Duodenal mucosa (tissue), 2 donors: Measurements from ENCODE around the gene FAM168A.

ENCODE experiments used
- H3K27ac ChIP-seq: one replicate; pipeline ENCODE4 v1.7.0; 2013; ENCODE audit warnings: low read depth, low read length
- H3K27me3 ChIP-seq, 2 donors: one replicate each; pipeline ENCODE4 v1.7.0; 2013; ENCODE audit warnings: low read length in 2 of 2, control low read depth in 1 of 2; ENCODE audit not compliant: insufficient read depth in 2 of 2, control insufficient read depth in 1 of 2
- H3K36me3 ChIP-seq, 2 donors: one replicate each; pipeline ENCODE4 v1.7.0; 2013; ENCODE audit warnings: low read length in 2 of 2, control low read depth in 1 of 2; ENCODE audit not compliant: insufficient read depth in 2 of 2, control insufficient read depth in 1 of 2
- H3K4me1 ChIP-seq, 2 donors: one replicate each; pipeline ENCODE4 v1.7.0; 2013; ENCODE audit warnings: low read length in 2 of 2, control low read depth in 1 of 2; ENCODE audit not compliant: insufficient read depth in 2 of 2, control insufficient read depth in 1 of 2
- H3K4me3 ChIP-seq, 2 donors: one replicate each; pipeline ENCODE4 v1.7.0; 2013; ENCODE audit warnings: low read length in 2 of 2, low read depth in 1 of 2
- H3K9ac ChIP-seq, 2 donors: one replicate each; pipeline ENCODE4 v1.7.0; 2013; ENCODE audit warnings: low read length in 2 of 2, low read depth in 1 of 2
- H3K9me3 ChIP-seq, 2 donors: one replicate each; pipeline ENCODE4 v1.7.0; 2013; ENCODE audit warnings: low read length in 2 of 2, control low read depth in 1 of 2; ENCODE audit not compliant: control insufficient read depth in 1 of 2

Gene FAM168A

DNA sequence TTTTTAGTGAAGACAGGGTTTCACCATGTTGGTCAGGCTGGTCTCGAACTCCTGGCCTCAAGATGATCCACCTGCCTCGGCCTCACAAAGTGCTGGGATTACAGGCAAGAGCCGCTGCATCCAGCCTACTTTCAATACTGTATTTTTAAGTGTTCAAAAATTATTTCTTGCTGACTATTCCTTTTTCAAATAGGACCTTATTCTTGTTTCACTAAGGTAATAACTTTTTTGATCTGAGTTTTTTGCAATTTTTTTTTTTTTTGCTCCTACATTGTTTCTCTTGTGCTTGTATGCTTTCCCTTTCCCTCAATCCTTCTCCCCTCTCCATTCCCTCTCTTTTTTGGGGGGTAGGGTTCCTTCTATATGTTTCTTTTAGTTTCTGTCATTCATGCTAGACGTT, 73.1 kb downstream of the FAM168A start:
- H3K27ac ChIP-seq = no peak overlapping the region
- no peak overlapping the region for H3K4me3 ChIP-seq
- H3K27me3 ChIP-seq = no peaks in the 10 kb centered on the region
- H3K9me3 ChIP-seq = no peaks in the 10 kb centered on the region
- no peaks in the 10 kb centered on the region for H3K36me3 ChIP-seq
- H3K4me1 ChIP-seq = peaks cover 24 to 38% of the 10 kb centered on the region in 2 donors
- H3K9ac ChIP-seq = no peak overlapping the region

DNA sequence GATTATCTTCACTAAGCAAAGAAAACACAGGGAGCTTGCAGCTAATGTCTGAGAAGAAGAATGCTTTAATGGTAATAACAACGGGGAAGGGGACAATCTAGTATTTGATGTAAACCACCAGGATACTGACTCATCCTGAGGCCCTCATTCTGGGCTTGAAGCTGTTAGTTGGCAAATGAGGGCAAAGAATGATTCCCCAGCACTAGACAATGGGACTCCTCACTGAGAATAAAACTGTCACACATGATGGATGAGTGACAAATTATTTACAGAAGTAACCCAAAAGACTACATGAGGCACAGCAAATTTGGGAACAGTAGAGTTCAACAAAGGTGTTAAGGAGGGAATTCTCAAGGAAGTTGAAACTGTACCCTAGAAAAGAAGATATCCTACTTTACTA, 76.3 kb downstream of the FAM168A start:
- Histone ChIP-seq H3K4me1 (peaks cover 3 to 13% of the 10 kb centered on the region in 2 donors), H3K36me3 (no peaks in the 10 kb centered on the region), H3K9ac (no peak overlapping the region), H3K27ac (no peak overlapping the region), H3K9me3 (no peaks in the 10 kb centered on the region), H3K27me3 (no peaks in the 10 kb centered on the region), H3K4me3 (no peak overlapping the region)

DNA sequence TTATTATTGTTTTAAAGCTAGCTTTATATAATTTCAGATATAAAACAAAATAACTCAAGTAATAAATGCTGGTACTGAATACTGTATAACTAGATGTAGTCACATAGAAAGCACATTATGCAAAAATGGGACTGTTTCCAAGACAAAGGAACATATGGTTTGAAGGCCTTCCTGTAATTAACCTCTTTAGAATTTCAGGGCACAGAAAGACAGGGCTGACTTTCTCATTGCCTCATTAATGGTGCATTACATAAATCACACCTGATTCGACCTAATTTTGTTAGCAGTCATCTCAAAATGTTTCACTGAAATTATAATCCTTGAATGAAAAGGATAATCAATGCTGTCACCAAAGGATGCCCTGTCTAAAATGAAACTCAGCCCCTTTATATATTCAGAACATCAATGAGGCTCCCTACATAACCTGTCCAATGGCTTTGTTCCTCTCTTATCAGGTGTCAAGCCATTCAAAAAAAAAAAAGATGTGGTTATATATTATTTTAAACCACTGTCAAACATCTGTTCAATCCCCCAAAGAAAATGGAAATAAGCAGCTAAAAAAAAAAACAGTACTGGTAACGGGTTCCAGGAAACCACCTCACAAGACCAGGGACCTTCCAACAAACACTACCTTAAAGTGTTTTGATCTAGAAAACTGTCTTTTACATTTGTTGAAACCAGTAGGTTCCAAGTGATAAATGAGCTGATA, 77.4 kb downstream of the FAM168A start:
- no peak overlapping the region for H3K9ac ChIP-seq
- H3K4me3 ChIP-seq = no peak overlapping the region
- H3K9me3 ChIP-seq = no peaks in the 10 kb centered on the region
- peaks cover 3 to 13% of the 10 kb centered on the region in 2 donors for H3K4me1 ChIP-seq
- H3K27ac ChIP-seq = no peak overlapping the region
- no peaks in the 10 kb centered on the region for H3K36me3 ChIP-seq
- H3K27me3 ChIP-seq = no peaks in the 10 kb centered on the region

DNA sequence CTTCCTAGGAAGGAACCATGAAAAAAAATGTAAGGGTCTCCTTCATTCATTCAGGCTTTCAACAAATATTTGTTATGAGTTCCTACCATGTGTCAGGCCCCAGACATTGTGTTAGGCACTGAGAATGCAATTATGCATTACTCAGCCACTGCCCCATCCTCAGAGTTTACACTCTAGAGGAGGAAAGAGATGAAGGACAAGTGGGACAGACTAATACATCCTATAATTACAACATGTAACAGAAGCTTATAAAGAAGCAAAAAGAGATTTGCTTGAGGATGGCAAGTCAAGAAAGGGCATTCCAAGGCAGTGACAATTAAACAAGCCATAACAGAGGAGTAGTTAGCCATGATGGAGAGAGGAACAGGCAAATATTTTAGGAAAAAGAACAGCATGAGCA, 78.6 kb downstream of the FAM168A start:
- Histone ChIP-seq H3K4me1 (peaks cover 3 to 13% of the 10 kb centered on the region in 2 donors), H3K27me3 (no peaks in the 10 kb centered on the region), H3K27ac (no peak overlapping the region)

DNA sequence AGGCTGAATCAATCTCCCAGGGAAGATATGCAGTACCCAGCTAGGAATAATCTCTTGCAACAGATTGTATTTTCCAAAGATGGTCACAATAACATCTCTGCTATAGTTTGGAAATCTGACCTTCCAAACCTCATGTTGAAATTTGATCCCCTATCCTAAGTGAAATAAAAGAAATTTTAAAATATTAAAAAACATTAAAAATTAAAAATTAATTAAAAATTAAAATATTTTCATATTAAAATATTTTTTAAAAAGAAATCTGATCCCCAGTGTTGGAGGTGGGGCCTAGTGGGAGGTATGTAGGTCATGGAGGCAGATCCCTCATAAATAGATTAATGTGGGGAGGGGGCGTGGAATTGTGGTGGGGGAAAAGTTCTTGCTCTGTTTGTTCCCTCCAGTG, 79.7 kb downstream of the FAM168A start:
- no peak overlapping the region for H3K4me3 ChIP-seq
- no peaks in the 10 kb centered on the region for H3K9me3 ChIP-seq
- H3K4me1 ChIP-seq = peaks cover 3 to 13% of the 10 kb centered on the region in 2 donors
- H3K9ac ChIP-seq = no peak overlapping the region
- H3K27me3 ChIP-seq = no peaks in the 10 kb centered on the region
- H3K27ac ChIP-seq = no peak overlapping the region
- no peaks in the 10 kb centered on the region for H3K36me3 ChIP-seq

More for the DNA sequence above, 78.6 kb downstream of the FAM168A start:
- Histone ChIP-seq H3K9ac (no peak overlapping the region), H3K9me3 (no peaks in the 10 kb centered on the region), H3K36me3 (no peaks in the 10 kb centered on the region), H3K4me3 (no peak overlapping the region)

DNA sequence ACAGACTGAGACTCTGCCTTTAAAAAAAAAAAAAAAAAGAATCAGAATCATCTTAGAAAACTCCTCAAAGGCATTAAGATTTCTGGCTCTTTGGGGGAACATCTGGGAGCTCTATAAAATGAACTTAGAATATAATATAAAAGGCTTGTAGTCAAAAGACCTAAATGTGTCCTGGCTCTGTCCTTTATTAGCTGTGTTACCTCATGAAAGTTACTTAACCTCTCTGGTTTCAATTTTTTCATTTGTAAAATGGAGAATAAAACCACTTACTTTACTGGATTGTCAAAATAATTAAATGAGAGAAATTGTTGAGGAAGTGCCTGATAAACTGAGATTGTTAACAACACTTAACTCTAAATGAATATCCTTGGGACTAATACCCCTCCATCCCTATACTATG, 81.8 kb downstream of the FAM168A start:
- Histone ChIP-seq H3K4me1 (peaks cover 2 to 6% of the 10 kb centered on the region in 2 donors), H3K27ac (no peak overlapping the region), H3K4me3 (no peak overlapping the region), H3K9ac (no peak overlapping the region), H3K36me3 (no peaks in the 10 kb centered on the region), H3K9me3 (no peaks in the 10 kb centered on the region), H3K27me3 (no peaks in the 10 kb centered on the region)

DNA sequence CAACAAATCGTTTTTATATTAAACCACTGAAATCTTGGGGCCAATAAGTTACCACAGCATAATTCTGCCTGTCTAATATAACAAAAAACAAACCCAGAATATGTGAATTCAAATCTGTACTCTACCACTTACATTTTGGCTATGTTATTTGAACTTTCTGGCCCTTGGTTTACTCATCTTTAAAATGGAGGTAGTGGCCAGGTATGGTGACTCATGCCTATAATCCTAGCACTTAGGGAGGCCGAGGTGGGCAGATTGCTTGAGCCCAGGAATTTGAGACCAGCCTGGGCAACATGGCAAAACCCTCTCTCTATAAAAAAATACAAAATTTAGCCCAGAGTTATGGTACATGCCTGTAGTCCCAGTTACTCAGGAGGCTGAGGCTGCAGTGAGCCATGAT, 84.2 kb downstream of the FAM168A start:
- no peaks in the 10 kb centered on the region for H3K9me3 ChIP-seq
- no peaks in the 10 kb centered on the region for H3K36me3 ChIP-seq
- no peak overlapping the region for H3K27ac ChIP-seq
- H3K4me1 ChIP-seq = no peaks in the 10 kb centered on the region
- H3K4me3 ChIP-seq = no peak overlapping the region
- H3K9ac ChIP-seq = no peak overlapping the region
- no peaks in the 10 kb centered on the region for H3K27me3 ChIP-seq

DNA sequence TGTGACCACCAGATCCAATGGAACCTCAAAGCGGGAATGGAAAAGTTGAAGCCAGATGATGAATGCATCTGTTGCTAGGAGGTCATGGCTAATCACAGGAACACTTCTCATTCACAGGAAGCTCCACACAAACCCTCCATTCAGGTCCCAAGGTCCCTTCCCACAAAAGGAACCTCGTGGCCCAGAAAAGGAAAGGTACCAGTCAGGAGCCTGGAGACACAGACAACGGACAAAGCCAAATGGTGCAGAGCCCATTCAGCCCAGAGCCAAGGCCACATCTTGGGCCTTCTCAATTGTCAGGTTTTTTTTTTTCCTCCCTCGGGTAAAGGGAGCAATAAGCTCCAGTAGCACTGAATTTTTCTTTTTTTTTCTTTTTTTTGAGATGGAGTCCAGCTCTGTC, 87.0 kb downstream of the FAM168A start:
- no peaks in the 10 kb centered on the region for H3K27me3 ChIP-seq
- H3K36me3 ChIP-seq = no peaks in the 10 kb centered on the region
- no peak overlapping the region for H3K9ac ChIP-seq
- no peak overlapping the region for H3K27ac ChIP-seq
- no peaks in the 10 kb centered on the region for H3K4me1 ChIP-seq
- H3K4me3 ChIP-seq = no peak overlapping the region
- H3K9me3 ChIP-seq = no peaks in the 10 kb centered on the region

DNA sequence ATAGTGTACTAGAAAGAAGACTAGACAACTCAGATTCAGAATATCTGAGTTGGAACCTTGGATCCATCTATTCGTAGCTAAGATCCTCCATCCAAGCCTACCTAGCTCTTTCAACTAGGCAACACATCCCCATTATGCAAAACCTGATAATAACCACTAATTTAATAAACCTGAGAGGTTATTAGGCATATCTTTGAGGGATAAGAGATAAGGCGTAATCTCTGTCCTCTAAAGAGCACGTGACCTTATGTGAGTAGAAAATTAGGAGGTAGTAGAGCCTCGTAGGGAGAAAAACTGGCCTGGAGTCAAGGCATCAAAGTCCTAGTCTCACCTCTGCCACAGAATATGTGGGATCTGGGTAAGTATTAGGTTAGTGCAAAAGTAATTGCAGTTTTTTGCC, 87.8 kb downstream of the FAM168A start:
- H3K9me3 ChIP-seq = no peaks in the 10 kb centered on the region
- no peak overlapping the region for H3K27ac ChIP-seq
- H3K36me3 ChIP-seq = no peaks in the 10 kb centered on the region
- H3K27me3 ChIP-seq = no peaks in the 10 kb centered on the region
- H3K9ac ChIP-seq = no peak overlapping the region
- H3K4me1 ChIP-seq = no peaks in the 10 kb centered on the region
- no peak overlapping the region for H3K4me3 ChIP-seq

DNA sequence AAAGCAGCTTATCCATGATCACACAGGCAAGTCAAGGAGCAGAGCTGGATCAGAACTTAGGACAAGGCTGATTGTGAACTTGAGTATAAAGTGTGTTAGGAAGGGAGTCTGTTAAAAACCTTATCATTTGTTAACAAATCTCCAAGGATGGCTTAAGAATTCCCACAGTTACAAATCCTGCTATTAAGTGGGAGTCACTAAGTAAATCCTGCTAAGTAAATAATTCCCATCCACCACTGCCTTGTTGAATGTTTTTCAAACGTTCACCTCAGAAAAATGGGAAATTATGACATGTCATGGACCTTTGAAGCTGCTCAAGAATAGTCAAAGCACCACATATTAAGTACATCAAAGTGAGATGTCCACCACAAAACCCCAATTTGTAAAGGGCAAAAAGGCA, 88.7 kb downstream of the FAM168A start:
- H3K4me1 ChIP-seq = no peaks in the 10 kb centered on the region
- H3K4me3 ChIP-seq = no peak overlapping the region
- H3K9me3 ChIP-seq = no peaks in the 10 kb centered on the region
- H3K27me3 ChIP-seq = no peaks in the 10 kb centered on the region
- no peaks in the 10 kb centered on the region for H3K36me3 ChIP-seq
- no peak overlapping the region for H3K27ac ChIP-seq
- H3K9ac ChIP-seq = no peak overlapping the region
